ENCODE measurements around the gene LYG2.
A peak's percentile ranks its signal among the peaks of the same experiment; 100 is the strongest.
"Not testable (repeated sequence)": the region's sequence is repeated elsewhere in the genome, so short reads cannot be mapped to it uniquely, and the experiment has no call there.

The LYG2 gene

GRCh38 chr2:99285526-99285925 is 30.1 kb upstream of the LYG2 start:
- Histone ChIP-seq H3K79me2 (ENCODE audit: low read length) (no peaks in the 10 kb centered on the region), H2AFZ (ENCODE audit: low read depth, low read length) (no peak overlapping the region), H3K4me1 (ENCODE audit: low read length) (peaks cover 16% of the 10 kb centered on the region), H3K4me2 (ENCODE audit: low read length) (peak overlapping the region; percentile 50), H3K36me3 (replicated peaks; ENCODE audit: low read depth, low read length) (peaks cover 16% of the 10 kb centered on the region), H4K20me1 (ENCODE audit: insufficient read depth, low read length) (no peaks in the 10 kb centered on the region), H3K9ac (ENCODE audit: low read length) (no peak overlapping the region), H3K27ac (ENCODE audit: low read length) (peak overlapping the region; percentile 42), H3K9me3 (ENCODE audit: insufficient read depth, low read length) (no peaks in the 10 kb centered on the region), H3K4me3 (ENCODE audit: low read length) (no peak overlapping the region), H3K27me3 (ENCODE audit: low read depth, low read length) (no peaks in the 10 kb centered on the region)
- TF ChIP-seq CTCF (IDR thresholded peaks at IDR 0.05; ENCODE audit: low read depth, low read length) (no peak), EZH2phosphoT487 (IDR thresholded peaks at IDR 0.05; ENCODE audit: low read depth) (no peak)

- no peaks in the 10 kb centered on the region for H3K4me1 ChIP-seq (ENCODE audit: low read length)
- H2AFZ ChIP-seq (ENCODE audit: low read depth, low read length): no peak overlapping the region
- TF ChIP-seq CTCF (IDR thresholded peaks at IDR 0.05; ENCODE audit: low read depth, low read length): no peak
- TF ChIP-seq EZH2phosphoT487 (IDR thresholded peaks at IDR 0.05; ENCODE audit: low read depth): no peak
- no peak overlapping the region for H3K9ac ChIP-seq (ENCODE audit: low read length)
- H4K20me1 ChIP-seq (ENCODE audit: insufficient read depth, low read length): no peaks in the 10 kb centered on the region
- no peaks in the 10 kb centered on the region for H3K27me3 ChIP-seq (ENCODE audit: low read depth, low read length)
- no peaks in the 10 kb centered on the region for H3K9me3 ChIP-seq (ENCODE audit: insufficient read depth, low read length)
- H3K27ac ChIP-seq (ENCODE audit: low read length): no peak overlapping the region
- H3K79me2 ChIP-seq (ENCODE audit: low read length): no peaks in the 10 kb centered on the region
- H3K4me2 ChIP-seq (ENCODE audit: low read length): no peak overlapping the region
- H3K4me3 ChIP-seq (ENCODE audit: low read length): no peak overlapping the region
- H3K36me3 ChIP-seq (replicated peaks; ENCODE audit: low read depth, low read length): peaks cover 24% of the 10 kb centered on the region
Observed at GRCh38 chr2:99279969-99280695, 24.7 kb upstream of the LYG2 start.

- no peaks in the 10 kb centered on the region for H4K20me1 ChIP-seq (ENCODE audit: insufficient read depth, low read length)
- TF ChIP-seq CTCF (IDR thresholded peaks at IDR 0.05; ENCODE audit: low read depth, low read length) (no peak), EZH2phosphoT487 (IDR thresholded peaks at IDR 0.05; ENCODE audit: low read depth) (no peak)
- H3K27me3 ChIP-seq (ENCODE audit: low read depth, low read length): no peaks in the 10 kb centered on the region
- no peak overlapping the region for H2AFZ ChIP-seq (ENCODE audit: low read depth, low read length)
- H3K36me3 ChIP-seq (replicated peaks; ENCODE audit: low read depth, low read length): peaks cover 16% of the 10 kb centered on the region
- H3K4me1 ChIP-seq (ENCODE audit: low read length): no peaks in the 10 kb centered on the region
- no peaks in the 10 kb centered on the region for H3K9me3 ChIP-seq (ENCODE audit: insufficient read depth, low read length)
- H3K27ac ChIP-seq (ENCODE audit: low read length): no peak overlapping the region
- no peak overlapping the region for H3K9ac ChIP-seq (ENCODE audit: low read length)
- H3K4me3 ChIP-seq (ENCODE audit: low read length): no peak overlapping the region
- no peak overlapping the region for H3K4me2 ChIP-seq (ENCODE audit: low read length)
- no peaks in the 10 kb centered on the region for H3K79me2 ChIP-seq (ENCODE audit: low read length)
Observed at GRCh38 chr2:99278793-99279291, 23.4 kb upstream of the LYG2 start.

GRCh38 chr2:99278195-99278765 is 22.8 kb upstream of the LYG2 start:
- not testable (repeated sequence) for H2AFZ ChIP-seq (ENCODE audit: low read depth, low read length); H3K4me1 ChIP-seq (ENCODE audit: low read length); H3K9me3 ChIP-seq (ENCODE audit: insufficient read depth, low read length); H3K27me3 ChIP-seq (ENCODE audit: low read depth, low read length); H3K4me2 ChIP-seq (ENCODE audit: low read length); H3K27ac ChIP-seq (ENCODE audit: low read length); H3K4me3 ChIP-seq (ENCODE audit: low read length); H3K9ac ChIP-seq (ENCODE audit: low read length); H3K79me2 ChIP-seq (ENCODE audit: low read length); H4K20me1 ChIP-seq (ENCODE audit: insufficient read depth, low read length)
- H3K36me3 ChIP-seq (replicated peaks; ENCODE audit: low read depth, low read length): peaks cover 12% of the 10 kb centered on the region
